Parietal lobe (tissue), 2 donors: ENCODE measurements around the gene ERN1. TPM values are rescaled to one million over a fixed set of nuclear protein-coding genes. Genes with fewer than 3 reads are reported as not detected.
A peak's percentile ranks its signal among the peaks of the same experiment; 100 is the strongest.

Experiments used
- small RNA-seq: library from RNA; depleted of rRNA; stranded (forward); fragments of <200 nt; gene quantifications from one replicate; pipeline ENCODE3, GENCODE V24; 2014; ENCODE audit warnings: low replicate concordance
- total RNA-seq: library from RNA; depleted of rRNA; stranded (reverse); fragments of >200 nt; gene quantifications from one replicate; pipeline ENCODE4 v1.2.3, GENCODE V29; 2014

ERN1 gene
- 10.0 TPM for total RNA-seq

GRCh38 chr17:64129765-64130558, at the start of gene ERN1:
TSS of gene ERN1 (minus strand) at chr17:64130144. CDS start at chr17:64130029, 115 bp downstream.

GRCh38 chr17:64020056-64020766, 109.7 kb downstream of the ERN1 start, which contains the start of gene ICAM2:
TSS of gene ICAM2 (minus strand) at chr17:64020633. CDS start at chr17:64006691, 13,942 bp downstream.

GRCh38 chr17:63998050-63998720, 131.8 kb downstream of the ERN1 start, which contains the start of gene PRR29:
TSS of gene PRR29 (plus strand) at chr17:63998351. CDS start at chr17:63998365, 14 bp downstream.

Small RNA genes lying within 50 kb of the gene (small RNA-seq; reads per million reads assigned to genes)
- 42,557 reads per million, percentile 100 among the genes with 10 or more reads in this experiment for gene SNORD104

Other genes starting within 250 kb of the ERN1 start
- gene GH2, start 248.2 kb downstream of the ERN1 start, total RNA-seq, result not detected
- gene CSH1, start 233.6 kb downstream of the ERN1 start, total RNA-seq, result not detected
- not detected for gene CSHL1, start 218.9 kb downstream of the ERN1 start, total RNA-seq
- not detected for gene GH1, start 211.3 kb downstream of the ERN1 start, total RNA-seq
- gene CD79B, start 197.8 kb downstream of the ERN1 start, total RNA-seq, result 0.63 TPM
- not detected for gene SCN4A, start 157.2 kb downstream of the ERN1 start, total RNA-seq
- gene PRR29, start 131.8 kb downstream of the ERN1 start, total RNA-seq, result 1.9 TPM
- 6.6 TPM for gene ICAM2, start 109.5 kb downstream of the ERN1 start, total RNA-seq
- gene TEX2, start 133.1 kb upstream of the ERN1 start, total RNA-seq, result 39.1 TPM